Sigmoid colon (tissue), 7 donors: ENCODE data around the gene CDKAL1. TPM values are rescaled to one million over a fixed set of nuclear protein-coding genes. Genes with fewer than 3 reads are reported as not detected.
A peak's percentile ranks its signal among the peaks of the same experiment; 100 is the strongest.

Source experiments
- DNase-seq: peaks from one replicate; pipeline ENCODE4 v3.0.0-alpha.2; 2019
- H3K27ac ChIP-seq, 4 donors: fragments of 200-600 bp; sonication (generic); one replicate each; pipeline ENCODE4 v1.5.1; 2016 to 2019; ENCODE audit warnings: mild to moderate bottlenecking in 1 of 4
- H3K27me3 ChIP-seq, 3 donors: fragments of 200-600 bp; sonication (generic); one replicate each; pipeline ENCODE4 v1.5.1; 2019; ENCODE audit warnings: mild to moderate bottlenecking in 1 of 3
- H3K36me3 ChIP-seq, 4 donors: fragments of 200-600 bp; sonication (generic); one replicate each; pipeline ENCODE4 v1.5.1; 2016 to 2019
- H3K4me1 ChIP-seq, 4 donors: fragments of 200-600 bp; sonication (generic); one replicate each; pipeline ENCODE4 v1.5.1; 2017 to 2019
- H3K4me3 ChIP-seq, 4 donors: fragments of 200-600 bp; sonication (generic); one replicate each; pipeline ENCODE4 v1.5.1; 2017 to 2019; ENCODE audit warnings: mild to moderate bottlenecking in 2 of 4, moderate library complexity in 1 of 4
- H3K9me3 ChIP-seq, 4 donors: fragments of 200-600 bp in 3 of 4; sonication (generic) in 3 of 4; one replicate each; pipeline versions ENCODE4 v1.5.1 to v1.6.1; 2013 to 2019
- EP300 ChIP-seq, 4 donors: sonication (generic); formaldehyde crosslinking; IDR thresholded peaks; one replicate each; pipeline ENCODE4 v1.6.1; 2017; ENCODE audit warnings: antibody characterized with exemption in 4 of 4
- POLR2A ChIP-seq, 2 donors: fragments of 450-650 bp; IDR thresholded peaks; one replicate each; pipeline ENCODE4 v1.6.1; 2016; ENCODE audit warnings: antibody characterized with exemption in 2 of 2, mild to moderate bottlenecking in 2 of 2, moderate library complexity in 2 of 2
- POLR2AphosphoS5 ChIP-seq, 4 donors: sonication (generic); formaldehyde crosslinking; IDR thresholded peaks; one replicate each; pipeline ENCODE4 v1.6.1; 2017; ENCODE audit warnings: antibody characterized with exemption in 4 of 4
- WGBS, 2 donors: extraction: QIAGEN DNeasy Blood & Tissue Kit; methylation state at CpG; one replicate each; pipeline ENCODE4 v1.1.7; 2013; 5-methylcytosine and 5-hydroxymethylcytosine counted together
- intact Hi-C: fragments of 100-400 bp; cut with DNase I; formaldehyde crosslinking; loops from one replicate; pipeline ENCODE4 v1.15.1; 2023
- polyA plus RNA-seq, 3 donors: library from polyadenylated mRNA; stranded (reverse); fragments of 200-250 nt; gene quantifications; one replicate each; pipeline ENCODE4 v1.2.3, GENCODE V29; 2013
- total RNA-seq, 4 donors: library from RNA; depleted of rRNA; stranded (reverse); fragments of >200 nt; gene quantifications; one replicate each; pipeline ENCODE4 v1.1.0, GENCODE V29; 2016
- TF ChIP-seq, protein P1 (sequence below), 4 experiments: fragments of 450-650 bp in 3 of 4; fragments of 200-600 bp in 1 of 4; IDR thresholded peaks; one replicate each; pipeline ENCODE4 v1.5.1; 2016 to 2019; ENCODE audit warnings: antibody characterized with exemption in 4 of 4, mild to moderate bottlenecking in 3 of 4, moderate library complexity in 2 of 4
- donor health status: healthy with polysubstance abuse.
- donor health status: Bipolar disorder and iron deficiency.
- donor health status: healthy.

The CDKAL1 gene
- total RNA-seq (10 to 100 TPM; 11.4 to 14.7 (median 13.6) TPM), polyA plus RNA-seq (1 to 10 TPM; 2.8 to 5.5 (median 4.2) TPM)

DNA sequence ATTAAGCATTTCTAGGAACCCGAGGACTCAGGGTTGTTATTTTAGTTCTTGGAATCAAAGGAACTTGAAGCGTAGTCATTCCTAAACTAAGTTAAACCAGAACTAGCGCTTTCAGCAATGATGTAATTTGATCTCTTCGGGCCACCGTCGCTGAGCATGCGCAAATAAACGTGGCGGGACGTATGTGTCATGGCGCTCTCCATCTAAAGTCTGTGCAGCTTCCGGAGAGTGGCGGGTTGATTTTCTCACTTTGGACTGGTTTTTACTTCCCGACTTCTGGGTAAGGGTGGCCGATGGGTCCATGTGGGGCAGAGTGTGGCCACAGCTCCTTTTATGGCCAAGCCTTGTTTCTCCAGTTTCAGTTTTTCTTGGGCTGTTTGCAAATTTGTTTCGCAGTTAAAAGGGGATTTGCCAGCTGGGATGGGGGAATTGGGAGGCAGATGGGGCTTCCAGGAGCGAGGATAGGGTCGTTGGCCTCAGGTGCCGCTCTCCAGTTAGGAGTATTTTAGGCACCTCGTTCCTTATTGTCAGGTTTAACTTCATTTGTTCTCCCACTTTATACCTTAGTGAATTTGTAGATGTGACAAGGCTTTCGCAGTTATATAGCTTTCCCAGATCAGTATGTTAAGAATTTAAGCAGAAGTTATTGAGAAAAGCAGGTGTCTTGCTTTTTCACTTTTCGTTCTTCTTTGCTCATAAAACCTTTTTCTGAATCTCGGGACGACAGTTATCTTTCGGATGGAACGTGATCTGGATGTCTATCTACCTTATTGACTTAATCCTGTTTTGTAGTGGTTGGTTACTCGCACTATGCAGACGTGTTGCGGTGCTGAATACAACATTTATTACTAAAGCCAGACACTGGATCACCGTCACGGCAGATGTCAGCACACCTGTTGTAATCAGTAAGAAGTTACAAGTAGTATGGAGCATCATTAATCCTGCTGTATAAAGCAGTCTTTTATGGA lies at the start of gene CDKAL1:
Gene CDKAL1, plus strand, starts transcription at position 163 of the 968 bp plus-strand sequence. CDS start 11,894 bp downstream, outside the sequence.
- intact Hi-C loops: loop anchor here (2.0 kb wide), 2 partner anchors 134 to 440 kb away; partner anchors contain the start of gene E2F3
- TF ChIP-seq, protein P1, sequence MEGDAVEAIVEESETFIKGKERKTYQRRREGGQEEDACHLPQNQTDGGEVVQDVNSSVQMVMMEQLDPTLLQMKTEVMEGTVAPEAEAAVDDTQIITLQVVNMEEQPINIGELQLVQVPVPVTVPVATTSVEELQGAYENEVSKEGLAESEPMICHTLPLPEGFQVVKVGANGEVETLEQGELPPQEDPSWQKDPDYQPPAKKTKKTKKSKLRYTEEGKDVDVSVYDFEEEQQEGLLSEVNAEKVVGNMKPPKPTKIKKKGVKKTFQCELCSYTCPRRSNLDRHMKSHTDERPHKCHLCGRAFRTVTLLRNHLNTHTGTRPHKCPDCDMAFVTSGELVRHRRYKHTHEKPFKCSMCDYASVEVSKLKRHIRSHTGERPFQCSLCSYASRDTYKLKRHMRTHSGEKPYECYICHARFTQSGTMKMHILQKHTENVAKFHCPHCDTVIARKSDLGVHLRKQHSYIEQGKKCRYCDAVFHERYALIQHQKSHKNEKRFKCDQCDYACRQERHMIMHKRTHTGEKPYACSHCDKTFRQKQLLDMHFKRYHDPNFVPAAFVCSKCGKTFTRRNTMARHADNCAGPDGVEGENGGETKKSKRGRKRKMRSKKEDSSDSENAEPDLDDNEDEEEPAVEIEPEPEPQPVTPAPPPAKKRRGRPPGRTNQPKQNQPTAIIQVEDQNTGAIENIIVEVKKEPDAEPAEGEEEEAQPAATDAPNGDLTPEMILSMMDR (IDR thresholded peaks at IDR 0.05): no peak
- TF ChIP-seq EP300 (IDR thresholded peaks at IDR 0.05) (no peak), POLR2AphosphoS5 (IDR thresholded peaks at IDR 0.05) (peak; percentile 78 to 92 (median 83)), POLR2A (IDR thresholded peaks at IDR 0.05) (peak in 1 of 2 donors; percentile 20)
- peaks cover 0 to 27% (median 15%) of the 10 kb centered on the region in 4 donors for H3K4me1 ChIP-seq
- peak within 1 kb of the TSS; percentile 86 to 90 (median 88) for H3K27ac ChIP-seq
- peak; percentile 95 for DNase-seq
- no peaks in the 10 kb centered on the region for H3K36me3 ChIP-seq
- no peaks in the 10 kb centered on the region for H3K27me3 ChIP-seq
- WGBS, 2 donors: 0 to 1% methylated on average over 31 of the region's 31 CpGs
- no peaks in the 10 kb centered on the region for H3K9me3 ChIP-seq
- peak within 1 kb of the TSS; percentile 72 to 79 (median 78) for H3K4me3 ChIP-seq

DNA sequence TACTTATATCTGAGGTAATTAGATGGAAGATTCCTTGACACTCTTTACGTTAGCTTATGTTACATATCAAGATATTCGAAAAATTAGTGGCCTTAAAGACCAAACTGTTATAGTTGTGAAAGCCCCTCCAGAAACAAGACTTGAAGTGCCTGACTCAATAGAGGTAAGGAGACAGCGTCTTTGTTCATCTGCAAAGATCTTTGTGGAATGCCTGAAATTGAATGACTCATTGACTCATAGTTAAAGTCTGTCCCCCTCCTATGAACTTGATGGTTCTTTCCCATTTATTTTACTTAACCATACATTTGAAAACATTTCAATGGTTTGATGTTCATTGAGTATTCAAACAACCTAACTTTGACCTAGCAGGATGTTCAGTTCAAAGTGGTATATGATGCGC lies 47.6 kb upstream of the CDKAL1 start:
- Histone ChIP-seq H3K4me1 (no peaks in the 10 kb centered on the region), H3K27me3 (no peaks in the 10 kb centered on the region), H3K36me3 (peaks cover 0 to 49% (median 3%) of the 10 kb centered on the region in 4 donors), H3K4me3 (no peak overlapping the region), H3K27ac (no peak overlapping the region), H3K9me3 (no peaks in the 10 kb centered on the region)
- intact Hi-C loops: no loop called here
- no peak for DNase-seq
- 97 to 98% methylated on average over 4 of the region's 4 CpGs for WGBS, 2 donors
- TF ChIP-seq POLR2AphosphoS5 (IDR thresholded peaks at IDR 0.05) (no peak), POLR2A (IDR thresholded peaks at IDR 0.05) (no peak), EP300 (IDR thresholded peaks at IDR 0.05) (no peak)
- TF ChIP-seq, protein P1 (IDR thresholded peaks at IDR 0.05): no peak

DNA sequence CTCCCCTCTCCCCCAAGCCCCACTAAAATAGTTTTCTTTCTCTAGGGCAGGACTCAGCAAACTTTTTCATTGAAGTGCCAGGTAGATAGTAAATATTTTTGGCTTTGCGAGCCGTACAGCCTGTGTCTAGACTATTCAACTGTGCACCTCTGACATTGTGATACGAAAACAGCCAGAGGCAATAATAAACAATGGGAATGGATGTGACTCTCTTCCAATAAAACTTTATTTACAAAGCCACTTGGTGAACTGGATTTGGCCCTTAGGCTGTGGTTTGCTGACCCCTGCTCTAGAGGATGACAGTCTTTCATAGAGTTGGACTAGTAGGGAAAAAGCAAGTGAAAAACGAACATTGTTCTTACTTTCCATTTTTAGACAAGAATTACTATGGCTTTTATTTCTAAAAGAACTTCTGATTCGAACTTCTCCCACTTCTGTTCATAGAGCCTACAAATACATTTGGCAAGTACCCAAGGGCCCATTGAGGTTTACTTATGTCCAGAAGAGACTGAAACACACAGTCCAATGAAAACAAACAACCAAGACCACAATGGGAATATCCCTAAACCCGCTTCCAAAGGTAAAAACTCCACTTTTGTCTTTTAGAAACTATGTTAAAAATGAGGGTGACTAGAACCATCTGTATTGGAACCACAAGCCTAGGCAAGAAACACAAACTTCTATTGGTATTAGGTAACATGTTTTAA lies 46.4 kb upstream of the CDKAL1 start:
- H3K27ac ChIP-seq: no peak overlapping the region
- DNase-seq: no peak
- H3K27me3 ChIP-seq: no peaks in the 10 kb centered on the region
- no peak overlapping the region for H3K4me3 ChIP-seq
- peaks cover 0 to 37% (median 3%) of the 10 kb centered on the region in 4 donors for H3K36me3 ChIP-seq
- TF ChIP-seq POLR2A (IDR thresholded peaks at IDR 0.05) (no peak), POLR2AphosphoS5 (IDR thresholded peaks at IDR 0.05) (no peak), EP300 (IDR thresholded peaks at IDR 0.05) (no peak)
- TF ChIP-seq, protein P1 (IDR thresholded peaks at IDR 0.05): no peak
- no peaks in the 10 kb centered on the region for H3K4me1 ChIP-seq
- no peaks in the 10 kb centered on the region for H3K9me3 ChIP-seq
- 94% methylated on average over 6 of the region's 6 CpGs for WGBS, 2 donors
- intact Hi-C loops: no loop called here

GRCh38 chr6:20490591-20490990 lies 43.7 kb upstream of the CDKAL1 start:
- Histone ChIP-seq H3K9me3 (no peaks in the 10 kb centered on the region), H3K36me3 (peaks cover 0 to 34% (median 3%) of the 10 kb centered on the region in 4 donors), H3K27me3 (no peaks in the 10 kb centered on the region), H3K4me1 (no peaks in the 10 kb centered on the region), H3K4me3 (no peak overlapping the region), H3K27ac (no peak overlapping the region)
- 97 to 98% methylated on average over 6 of the region's 6 CpGs for WGBS, 2 donors
- TF ChIP-seq EP300 (IDR thresholded peaks at IDR 0.05): no peak
- no peak for TF ChIP-seq POLR2AphosphoS5 (IDR thresholded peaks at IDR 0.05)
- no peak for TF ChIP-seq POLR2A (IDR thresholded peaks at IDR 0.05)
- TF ChIP-seq, protein P1 (IDR thresholded peaks at IDR 0.05): no peak
- no peak for DNase-seq
- intact Hi-C loops: no loop called here
